Fibroblast of lung (primary cell): ENCODE results near the gene SCGB3A1.

Experiments
- EZH2 ChIP-seq: IDR thresholded peaks from 2 replicates; pipeline ENCODE4 v1.5.1; 2012; ENCODE audit warnings: low read length, control low read depth, mild to moderate bottlenecking; ENCODE audit errors: missing control alignments
- TF ChIP-seq, protein P1 (sequence below), 2 donors: IDR thresholded peaks in 1 of 2; conservative IDR thresholded peaks in 1 of 2; 1 replicate in 1 of 2; 2 replicates in 1 of 2; pipeline ENCODE4 v1.5.1; 2011 to 2012; ENCODE audit warnings: low read length in 2 of 2, control low read depth in 1 of 2, inconsistent platforms in 1 of 2, low read depth in 1 of 2, mild to moderate bottlenecking in 1 of 2

- TF ChIP-seq EZH2 = no peak
- TF ChIP-seq, protein P1, sequence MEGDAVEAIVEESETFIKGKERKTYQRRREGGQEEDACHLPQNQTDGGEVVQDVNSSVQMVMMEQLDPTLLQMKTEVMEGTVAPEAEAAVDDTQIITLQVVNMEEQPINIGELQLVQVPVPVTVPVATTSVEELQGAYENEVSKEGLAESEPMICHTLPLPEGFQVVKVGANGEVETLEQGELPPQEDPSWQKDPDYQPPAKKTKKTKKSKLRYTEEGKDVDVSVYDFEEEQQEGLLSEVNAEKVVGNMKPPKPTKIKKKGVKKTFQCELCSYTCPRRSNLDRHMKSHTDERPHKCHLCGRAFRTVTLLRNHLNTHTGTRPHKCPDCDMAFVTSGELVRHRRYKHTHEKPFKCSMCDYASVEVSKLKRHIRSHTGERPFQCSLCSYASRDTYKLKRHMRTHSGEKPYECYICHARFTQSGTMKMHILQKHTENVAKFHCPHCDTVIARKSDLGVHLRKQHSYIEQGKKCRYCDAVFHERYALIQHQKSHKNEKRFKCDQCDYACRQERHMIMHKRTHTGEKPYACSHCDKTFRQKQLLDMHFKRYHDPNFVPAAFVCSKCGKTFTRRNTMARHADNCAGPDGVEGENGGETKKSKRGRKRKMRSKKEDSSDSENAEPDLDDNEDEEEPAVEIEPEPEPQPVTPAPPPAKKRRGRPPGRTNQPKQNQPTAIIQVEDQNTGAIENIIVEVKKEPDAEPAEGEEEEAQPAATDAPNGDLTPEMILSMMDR (conservative IDR thresholded peaks at IDR 0.05 in 1 of 2, IDR thresholded peaks at IDR 0.05 in 1 of 2; ENCODE audit: low read depth in 1 of 2, low read length in 2 of 2) = no peak
Measured at GRCh38 chr5:180625125-180625790, 34.0 kb upstream of the SCGB3A1 start.
